HG03571 (cell line): ENCODE results near the gene LATS1.
A peak's percentile ranks its signal among the peaks of the same experiment; 100 is the strongest.
"Not testable (repeated sequence)": the region's sequence is repeated elsewhere in the genome, so short reads cannot be mapped to it uniquely, and the experiment has no call there.

Experiments
- ATAC-seq: cut with Tn5 transposase; IDR thresholded peaks from one replicate; pipeline ENCODE4 v1.9.1; 2021; ENCODE audit not compliant: unreplicated experiment

The LATS1 gene

DNA sequence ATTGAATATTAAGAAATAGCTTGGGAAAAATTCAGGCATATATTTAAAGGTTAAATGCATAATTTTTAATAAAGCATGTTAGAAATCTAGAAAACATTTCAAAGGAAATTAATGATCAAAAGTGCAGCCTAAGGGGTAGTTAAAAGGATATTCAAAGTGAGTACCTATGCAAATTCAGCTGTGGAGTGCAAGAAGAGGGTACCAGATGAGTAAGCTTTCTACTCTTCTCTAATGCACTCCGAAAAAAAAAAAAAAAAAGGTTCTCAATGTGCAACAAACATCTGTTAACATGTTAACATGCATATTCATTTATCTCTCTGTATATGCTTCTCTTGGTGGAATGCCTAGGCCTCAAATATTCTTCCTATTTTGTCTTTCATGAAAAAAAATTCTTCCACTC, 37.4 kb downstream of the LATS1 start:
- ATAC-seq: no peak

DNA sequence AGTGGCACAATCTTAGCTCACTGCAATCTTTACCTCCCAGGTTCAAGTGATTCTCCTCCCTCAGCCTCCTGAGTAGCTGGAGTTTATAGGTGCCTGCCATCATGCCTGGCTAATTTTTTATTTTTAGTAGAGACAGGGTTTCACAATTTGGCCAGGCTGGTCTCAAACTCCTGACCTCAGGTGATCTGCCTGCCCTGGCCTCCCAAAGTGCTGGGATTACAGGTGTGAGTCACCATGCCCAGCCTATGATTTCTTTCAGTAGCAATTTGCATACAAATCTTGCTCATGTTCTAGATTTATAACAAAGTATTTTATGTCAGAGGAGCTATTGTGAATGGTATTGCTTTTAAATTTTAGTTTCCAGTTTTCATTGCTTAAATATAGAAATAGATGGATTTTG, 45.6 kb downstream of the LATS1 start:
- ATAC-seq: not testable (repeated sequence)

DNA sequence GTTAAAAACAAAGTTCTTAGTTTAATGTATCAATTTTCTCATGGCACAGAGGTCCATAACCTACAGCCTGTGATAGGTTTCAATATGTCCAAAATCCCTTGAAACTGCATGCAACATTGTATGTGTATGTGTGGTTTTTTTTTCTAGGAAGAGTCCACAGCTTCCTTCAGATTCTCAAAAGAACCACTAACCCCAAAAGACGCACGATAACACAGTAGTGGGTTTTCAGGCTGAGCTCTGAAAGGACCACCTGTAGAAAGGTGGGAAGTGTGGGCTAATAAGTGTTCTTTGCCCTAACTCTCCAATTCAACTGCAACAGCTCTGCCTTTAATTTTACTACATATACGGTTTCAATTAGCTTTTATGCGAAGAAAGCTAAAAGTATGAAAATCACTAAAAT, 57.9 kb downstream of the LATS1 start:
- no peak for ATAC-seq

DNA sequence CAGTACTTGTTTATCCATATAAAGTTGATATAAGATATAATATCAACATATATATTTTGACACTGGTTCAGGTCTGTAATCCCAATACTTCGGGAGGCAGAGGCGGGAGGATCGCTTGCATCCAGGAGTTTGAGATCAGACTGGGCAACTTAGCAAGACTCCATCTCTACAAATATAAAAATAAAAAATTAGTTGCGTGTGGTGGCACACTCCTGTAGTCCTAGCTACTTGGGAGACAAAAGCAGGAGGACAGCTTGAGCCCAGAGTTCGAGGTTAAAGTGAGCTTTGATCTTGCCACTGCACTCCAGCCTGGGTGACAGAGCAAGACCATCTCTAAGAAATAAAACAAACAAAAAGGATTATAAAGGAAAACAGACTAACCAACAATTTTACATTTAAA, 60.5 kb downstream of the LATS1 start:
- no peak for ATAC-seq

DNA sequence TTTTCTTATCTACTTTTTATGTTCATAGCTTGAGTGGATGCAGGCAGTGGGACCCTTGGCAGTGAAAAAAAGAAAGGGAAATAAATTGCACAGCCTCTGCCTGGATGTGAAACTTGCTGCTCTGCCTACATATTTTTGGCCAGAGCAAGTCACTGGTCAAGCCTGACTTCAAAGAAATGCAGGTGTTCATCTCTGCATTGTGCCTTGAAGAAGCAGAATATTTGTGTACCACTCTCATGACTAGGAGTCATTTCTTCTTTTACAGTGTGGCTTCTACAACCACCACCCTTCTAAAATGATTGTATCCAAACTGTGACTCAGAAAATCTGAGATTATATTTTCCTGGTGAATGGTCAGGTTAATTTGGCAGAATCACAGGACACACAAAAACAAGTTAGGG, 66.8 kb downstream of the LATS1 start:
- no peak for ATAC-seq

DNA sequence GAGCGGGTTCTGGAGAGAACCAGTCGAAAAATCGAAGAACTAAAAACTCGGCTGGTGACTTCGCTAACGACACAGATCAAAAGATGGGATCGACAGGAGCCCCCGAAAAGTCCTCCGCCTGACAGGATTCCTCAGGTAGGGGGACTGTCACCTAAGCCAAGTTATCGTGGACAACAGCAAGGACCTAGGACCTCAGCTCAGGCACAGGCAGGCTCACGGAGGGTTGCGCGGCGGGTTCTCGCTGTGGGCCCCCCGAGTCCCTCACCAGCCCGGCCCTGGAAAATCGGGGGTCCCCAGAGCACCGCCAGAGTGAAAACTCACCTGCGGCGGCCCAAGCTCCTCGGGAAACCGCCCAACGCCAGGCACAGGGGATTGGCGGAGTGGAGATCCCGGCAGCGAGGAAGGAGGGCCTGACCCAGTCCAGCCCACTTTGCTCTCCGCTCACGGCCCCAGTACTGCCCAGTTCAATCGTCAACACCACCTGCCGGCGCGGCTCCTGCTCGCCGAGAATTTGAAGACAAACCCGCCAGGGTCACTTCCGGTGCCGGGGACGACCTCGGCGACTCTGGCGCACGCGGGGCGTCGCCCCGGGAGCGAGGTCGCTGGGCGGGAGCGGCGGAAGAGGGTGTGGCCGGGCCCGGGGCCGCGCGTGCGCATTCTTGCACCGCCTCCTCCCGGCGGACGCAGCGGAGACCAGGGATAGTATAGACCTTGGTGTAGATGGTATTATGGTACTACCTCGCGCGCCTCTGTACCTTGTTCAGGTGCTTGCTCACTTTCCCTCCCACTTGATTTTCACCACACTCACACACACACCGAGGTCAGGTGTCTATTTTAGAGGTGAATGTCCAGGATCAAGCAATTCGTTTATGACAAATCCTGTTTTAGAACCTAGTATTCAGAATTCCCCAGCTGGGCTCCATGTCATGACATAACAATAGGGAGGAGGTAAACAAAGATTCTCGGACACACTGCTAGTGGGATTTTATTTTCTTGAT, 69.5 kb downstream of the LATS1 start, which contains the start of gene KATNA1:
KATNA1 (minus strand) TSS at position 567 of the 998 bp plus-strand sequence. CDS start 10,167 bp downstream, outside the sequence.
- peak; percentile 93 for ATAC-seq

DNA sequence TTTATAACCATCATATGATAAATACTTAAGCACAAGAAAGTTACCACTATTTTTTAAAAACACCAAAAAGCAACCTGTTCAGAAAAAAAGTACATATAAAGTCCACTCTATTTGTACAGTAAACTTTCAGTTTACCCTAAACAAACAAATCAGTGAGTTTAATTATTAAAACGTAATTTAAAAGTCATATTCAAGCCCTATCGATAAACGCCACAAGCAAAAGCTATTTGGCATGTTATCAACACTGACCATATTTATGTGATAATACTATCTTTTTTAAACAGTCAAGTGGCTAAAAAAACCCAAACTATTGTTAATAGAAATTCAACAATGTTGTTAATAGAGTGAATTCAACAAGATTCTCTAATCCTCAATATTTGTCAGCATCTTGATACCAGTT, 71.3 kb downstream of the LATS1 start:
- no peak for ATAC-seq

DNA sequence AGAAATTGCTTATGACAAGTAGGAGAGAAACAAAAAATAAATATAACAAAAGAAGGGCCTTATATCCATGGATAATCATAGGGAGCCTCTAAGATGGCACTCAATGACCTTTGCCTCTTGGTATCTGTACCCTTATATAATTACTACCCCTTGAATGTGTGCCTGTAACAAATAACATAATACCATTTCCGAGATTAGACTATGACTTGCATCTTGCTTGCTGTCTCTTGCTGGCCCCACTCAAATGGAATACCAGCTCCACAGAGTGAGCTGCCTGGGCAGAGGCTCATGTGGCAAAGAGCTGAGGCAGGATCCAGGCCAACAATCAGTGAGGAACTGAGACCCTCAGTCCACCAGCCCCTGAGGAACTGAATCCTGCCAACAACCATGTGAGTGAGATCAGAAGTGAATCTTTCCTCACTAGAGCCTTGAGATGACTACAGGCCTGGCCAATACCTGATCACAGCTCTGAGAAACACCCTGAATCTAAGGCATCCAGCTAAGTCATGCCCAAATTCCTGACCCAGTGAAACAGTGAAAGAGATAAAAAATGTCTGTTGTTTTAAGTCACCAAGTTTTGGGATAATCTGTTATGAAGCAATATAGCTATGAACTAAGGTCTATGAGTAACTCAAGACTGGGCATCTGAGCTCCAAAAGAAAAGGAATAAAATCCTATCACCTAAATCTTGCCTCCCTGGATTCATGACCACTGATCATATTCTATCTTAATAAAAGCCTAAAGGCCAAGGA, 74.9 kb downstream of the LATS1 start:
- ATAC-seq: no peak

DNA sequence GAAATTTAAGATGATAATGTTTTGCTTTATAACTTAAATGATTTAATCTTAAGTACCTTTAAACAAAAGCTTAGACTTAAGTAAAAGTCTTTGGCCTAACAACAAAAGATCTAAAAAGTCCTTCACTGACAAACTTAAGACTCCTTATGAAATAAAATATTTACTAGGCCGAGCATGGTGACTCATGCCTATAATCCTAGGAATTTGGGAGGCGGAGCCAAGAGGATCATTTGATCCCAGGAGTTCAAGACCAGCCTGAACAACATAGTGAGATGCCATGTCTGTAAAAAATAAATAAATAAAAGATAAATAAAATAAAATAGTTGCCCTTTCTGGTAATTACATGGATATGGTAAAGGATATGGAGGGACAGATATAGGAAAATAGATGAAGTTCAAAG, 81.8 kb downstream of the LATS1 start:
- ATAC-seq: no peak

DNA sequence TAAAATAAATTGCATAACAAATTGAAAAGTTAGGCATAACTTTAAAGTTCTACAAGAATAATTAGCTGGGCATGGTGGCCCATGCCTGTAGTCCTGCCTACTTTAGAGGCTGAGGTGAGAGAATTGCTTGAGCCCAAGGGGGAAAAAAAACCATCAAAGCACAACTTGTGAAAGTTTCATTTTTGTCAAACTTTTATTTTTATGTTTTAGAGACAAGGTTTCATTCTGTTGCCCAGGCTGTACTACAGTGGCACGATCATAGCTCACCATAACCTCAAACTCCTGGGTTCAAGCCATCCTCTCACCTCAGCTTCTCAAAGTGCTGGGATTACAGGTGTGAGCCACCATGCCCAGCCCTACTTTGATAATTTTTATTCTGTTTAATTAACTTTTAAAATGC, 83.6 kb downstream of the LATS1 start:
- no peak for ATAC-seq

DNA sequence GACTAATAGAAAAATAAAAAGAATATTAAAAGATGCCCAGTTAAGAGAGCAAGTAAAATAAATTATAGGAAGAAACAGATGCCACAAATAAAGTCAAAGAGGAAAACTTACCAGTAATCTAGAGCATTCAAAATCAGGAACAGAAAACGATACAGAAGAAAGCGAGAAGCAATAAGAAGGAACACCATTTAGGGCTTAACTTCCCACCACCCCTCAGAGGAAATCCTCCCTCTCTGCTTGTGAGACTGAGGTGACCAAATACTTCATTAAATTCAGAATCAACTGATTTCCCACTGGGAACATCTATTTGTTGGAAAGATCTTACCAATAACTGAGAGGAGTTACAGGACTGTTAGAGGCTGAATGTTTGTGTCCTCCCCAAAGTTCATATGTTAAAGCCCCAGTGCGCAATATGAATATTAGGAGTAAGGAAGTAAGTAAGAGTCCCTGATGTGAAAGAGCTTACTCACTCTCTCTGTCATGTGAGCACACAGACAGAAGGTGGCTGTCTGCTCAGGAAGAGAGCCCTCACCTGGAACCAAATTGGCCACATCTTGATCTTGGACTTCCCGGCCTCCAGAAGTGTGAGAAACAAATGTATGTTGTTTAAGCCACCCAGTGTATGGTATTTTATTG, 88.9 kb downstream of the LATS1 start:
- peak; percentile 76 for ATAC-seq

DNA sequence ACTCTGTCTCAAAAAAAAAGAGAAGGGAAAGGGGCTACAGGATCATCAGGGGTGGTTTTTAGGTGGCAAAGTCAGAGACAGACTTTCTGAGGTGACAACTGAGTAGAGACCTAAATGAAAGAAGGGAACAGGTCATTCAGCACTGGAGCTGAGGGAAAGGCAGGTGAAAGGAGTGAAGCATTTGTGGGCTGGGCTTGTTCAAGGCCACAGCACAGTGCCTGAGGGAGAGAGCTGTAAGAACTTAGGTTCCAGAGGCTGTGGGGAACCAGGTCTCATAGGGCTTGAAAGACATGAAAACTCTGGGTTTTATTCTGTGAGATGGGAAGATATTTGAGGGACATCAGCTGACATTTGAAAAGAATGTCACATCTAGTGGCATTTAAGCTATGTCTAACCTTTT, 90.2 kb downstream of the LATS1 start:
- ATAC-seq: no peak

DNA sequence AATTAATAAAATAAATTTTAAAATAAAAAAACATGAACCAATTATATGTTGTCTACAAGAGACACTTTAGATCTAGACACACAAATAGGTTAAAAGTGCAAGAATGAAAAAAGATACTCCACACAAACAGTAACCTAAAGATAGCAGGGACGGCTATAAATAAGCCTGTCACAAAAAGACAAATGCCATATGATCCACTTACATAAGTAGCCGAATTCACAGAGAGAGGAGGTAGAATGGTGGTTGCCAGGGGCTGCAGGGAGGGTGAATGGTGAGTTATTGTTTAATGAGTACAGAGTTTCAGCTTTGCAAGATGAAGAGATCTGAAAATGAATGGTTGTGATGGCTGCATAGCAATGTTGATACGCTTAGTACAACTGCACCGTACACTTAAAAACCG, 102.1 kb downstream of the LATS1 start:
- no peak for ATAC-seq

DNA sequence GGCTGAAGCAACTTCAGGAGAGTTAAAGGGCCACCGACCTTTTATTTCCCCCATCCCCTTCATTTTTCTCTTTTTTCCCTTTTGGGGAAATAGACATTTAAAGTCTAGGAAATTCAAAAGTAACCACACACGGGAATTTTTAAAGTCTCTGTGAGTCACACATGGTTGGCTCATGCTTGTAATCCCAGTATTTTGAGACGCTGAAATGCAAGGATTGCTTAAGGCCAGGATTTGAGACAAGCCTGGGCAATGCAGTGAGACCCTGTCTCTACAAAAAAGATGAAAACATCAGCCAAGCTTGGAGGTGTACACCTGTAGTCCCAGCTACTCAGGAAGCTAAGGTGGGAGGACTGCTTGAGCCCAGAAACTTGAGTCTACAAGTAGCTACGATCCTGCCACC, 103.6 kb downstream of the LATS1 start:
- ATAC-seq: no peak

DNA sequence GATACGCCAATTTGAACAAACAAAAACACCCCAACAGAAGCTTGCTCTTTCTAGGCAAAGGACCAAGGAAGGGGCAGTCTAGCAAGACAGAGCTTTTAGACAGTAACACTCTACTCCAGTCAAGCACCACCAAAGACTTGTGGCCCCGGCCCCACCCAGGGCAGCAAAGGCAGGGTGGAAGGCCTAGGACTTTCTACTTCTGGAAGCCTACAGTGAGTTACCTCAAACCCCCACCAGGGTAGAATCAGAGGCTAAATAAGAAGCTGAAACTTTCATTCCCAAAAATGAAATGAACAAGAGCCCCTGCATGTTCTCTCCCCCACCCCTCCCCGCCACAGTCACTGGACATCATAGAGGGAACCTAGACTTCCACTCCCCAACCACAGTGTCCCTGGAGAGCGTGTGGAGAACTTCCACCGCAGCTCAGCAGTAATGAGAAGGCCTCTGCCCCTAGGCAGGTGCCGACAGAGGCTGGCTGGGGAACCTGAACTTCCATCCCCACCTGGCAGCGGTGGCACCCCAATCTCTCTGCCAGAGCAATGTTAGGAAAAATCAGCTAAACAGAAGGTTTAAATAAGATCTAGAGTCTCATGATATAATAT, 109.4 kb downstream of the LATS1 start:
- no peak for ATAC-seq
